GM18508 (cell line): ENCODE data around the gene TBC1D30.
"Not testable (repeated sequence)": the region's sequence is repeated elsewhere in the genome, so short reads cannot be mapped to it uniquely, and the experiment has no call there.

Experiments used
- ATAC-seq: cut with Tn5 transposase; IDR thresholded peaks from one replicate; pipeline ENCODE4 v1.9.1; 2021; ENCODE audit warnings: moderate number of reproducible peaks; ENCODE audit not compliant: insufficient read depth, unreplicated experiment

The TBC1D30 gene

GRCh38 chr12:64802180-64802775 lies 22.2 kb upstream of the TBC1D30 start:
- ATAC-seq: not testable (repeated sequence)

GRCh38 chr12:64806173-64806572 lies 18.3 kb upstream of the TBC1D30 start:
- ATAC-seq: no peak

GRCh38 chr12:64806593-64807460 lies 17.6 kb upstream of the TBC1D30 start:
- no peak for ATAC-seq

GRCh38 chr12:64808110-64808509 lies 16.3 kb upstream of the TBC1D30 start:
- ATAC-seq: no peak

- ATAC-seq: no peak
Observed at GRCh38 chr12:64810831-64811230, 13.6 kb upstream of the TBC1D30 start.

GRCh38 chr12:64813723-64814122 lies 10.7 kb upstream of the TBC1D30 start:
- no peak for ATAC-seq

- ATAC-seq: no peak
Observed at GRCh38 chr12:64814432-64814831, 10.0 kb upstream of the TBC1D30 start.

GRCh38 chr12:64819816-64820402 lies 4.5 kb upstream of the TBC1D30 start:
- ATAC-seq: no peak

GRCh38 chr12:64820593-64820992 lies 3.9 kb upstream of the TBC1D30 start:
- ATAC-seq: no peak

GRCh38 chr12:64821116-64821630 lies 3.3 kb upstream of the TBC1D30 start:
- ATAC-seq: no peak

GRCh38 chr12:64824130-64824499 lies 332 bp upstream of the TBC1D30 start:
- no peak for ATAC-seq

GRCh38 chr12:64825143-64826021 lies 935 bp downstream of the TBC1D30 start:
- no peak for ATAC-seq

GRCh38 chr12:64826234-64826633 lies 1.8 kb downstream of the TBC1D30 start:
- ATAC-seq: no peak

GRCh38 chr12:64828713-64829112 lies 4.3 kb downstream of the TBC1D30 start:
- no peak for ATAC-seq

- ATAC-seq: no peak
Observed at GRCh38 chr12:64833928-64834327, 9.5 kb downstream of the TBC1D30 start.

- no peak for ATAC-seq
Observed at GRCh38 chr12:64835901-64836300, 11.5 kb downstream of the TBC1D30 start.

GRCh38 chr12:64836856-64837255 lies 12.4 kb downstream of the TBC1D30 start:
- no peak for ATAC-seq

- ATAC-seq: no peak
Observed at GRCh38 chr12:64837427-64837826, 13.0 kb downstream of the TBC1D30 start.

- no peak for ATAC-seq
Observed at GRCh38 chr12:64840119-64840518, 15.7 kb downstream of the TBC1D30 start.

- no peak for ATAC-seq
Observed at GRCh38 chr12:64840949-64841717, 16.7 kb downstream of the TBC1D30 start.
